Natural killer cell (primary cell): Measurements from ENCODE around the gene CDH2. TPM values are rescaled to one million over a fixed set of nuclear protein-coding genes. Genes with fewer than 3 reads are reported as not detected.

ENCODE experiments used
- ATAC-seq, 3 donors: fragments of 150-1000 bp in 2 of 3; fragments of 200-7000 bp in 1 of 3; cut with Tn5 transposase; 1 replicate in 1 of 3; 2 replicates in 2 of 3; pipeline ENCODE4 v1.10.0; 2021; ENCODE audit warnings: mild to moderate bottlenecking in 2 of 3, moderate library complexity in 2 of 3
- DNase-seq, 2 donors: peaks; one replicate each; pipeline versions ENCODE4 v3.0.0 to v3.0.0-alpha.2; 2013 to 2021; ENCODE audit warnings: mixed read lengths in 1 of 2
- H3K27ac ChIP-seq: one replicate; pipeline ENCODE4 v1.5.1; 2013; ENCODE audit warnings: mild to moderate bottlenecking, low read length
- H3K27me3 ChIP-seq: one replicate; pipeline ENCODE4 v1.6.1; 2013; ENCODE audit warnings: low read length; ENCODE audit not compliant: control insufficient read depth, insufficient read depth
- H3K36me3 ChIP-seq: one replicate; pipeline ENCODE4 v1.6.1; 2013; ENCODE audit warnings: low read length; ENCODE audit not compliant: control insufficient read depth, insufficient read depth
- H3K4me1 ChIP-seq: one replicate; pipeline ENCODE4 v1.6.1; 2013; ENCODE audit warnings: low read length; ENCODE audit not compliant: control insufficient read depth, insufficient read depth
- H3K4me3 ChIP-seq: one replicate; pipeline ENCODE4 v1.5.1; 2013; ENCODE audit warnings: low read length
- H3K9me3 ChIP-seq: one replicate; pipeline ENCODE4 v1.6.1; 2013; ENCODE audit warnings: low read length; ENCODE audit not compliant: control insufficient read depth, insufficient read depth
- H3K27ac Mint-ChIP-seq, 2 donors: one replicate each; pipeline ENCODE4 v1.8.0; 2022; ENCODE audit warnings: mild to moderate bottlenecking in 2 of 2, mixed read lengths in 2 of 2, moderate library complexity in 1 of 2
- H3K27me3 Mint-ChIP-seq, 2 donors: one replicate each; pipeline ENCODE4 v1.8.0; 2022; ENCODE audit warnings: low read depth in 2 of 2, mixed read lengths in 2 of 2
- H3K36me3 Mint-ChIP-seq: one replicate; pipeline ENCODE4 v1.8.0; 2022; ENCODE audit warnings: mixed read lengths
- H3K4me1 Mint-ChIP-seq, 2 donors: one replicate each; pipeline ENCODE4 v1.8.0; 2022; ENCODE audit warnings: mixed read lengths in 2 of 2
- H3K4me3 Mint-ChIP-seq: one replicate; pipeline ENCODE4 v1.8.0; 2022; ENCODE audit warnings: mild to moderate bottlenecking, moderate library complexity, mixed read lengths
- H3K9me3 Mint-ChIP-seq, 2 donors: one replicate each; pipeline ENCODE4 v1.8.0; 2022; ENCODE audit warnings: mixed read lengths in 2 of 2
- WGBS: methylation state at CpG from one replicate; pipeline ENCODE4 v1.1.7; 2013; ENCODE audit warnings: missing lambda C conversion rate; ENCODE audit not compliant: insufficient coverage; 5-methylcytosine and 5-hydroxymethylcytosine counted together
- intact Hi-C: fragments of 100-400 bp; cut with micrococcal nuclease; formaldehyde crosslinking; loops from one replicate; pipeline ENCODE4 v1.14.2; 2022
- total RNA-seq, 4 donors: library from RNA; stranded (reverse); fragments of 120-200 nt in 1 of 4; gene quantifications; one replicate each; pipeline versions ENCODE4 v1.2.3 to v1.2.4, GENCODE V29; 2013 to 2022
- TF ChIP-seq, protein P1 (sequence below): fragments of 200-600 bp; IDR thresholded peaks from one replicate; pipeline ENCODE4 v1.8.0; 2022; ENCODE audit warnings: antibody characterized with exemption

CDH2 gene
- total RNA-seq, 3 donors from 2014 or later (not counting 1 experiment from before 2014, with no cell fraction given): 0.09 to 0.35 (median 0.26) TPM

DNA sequence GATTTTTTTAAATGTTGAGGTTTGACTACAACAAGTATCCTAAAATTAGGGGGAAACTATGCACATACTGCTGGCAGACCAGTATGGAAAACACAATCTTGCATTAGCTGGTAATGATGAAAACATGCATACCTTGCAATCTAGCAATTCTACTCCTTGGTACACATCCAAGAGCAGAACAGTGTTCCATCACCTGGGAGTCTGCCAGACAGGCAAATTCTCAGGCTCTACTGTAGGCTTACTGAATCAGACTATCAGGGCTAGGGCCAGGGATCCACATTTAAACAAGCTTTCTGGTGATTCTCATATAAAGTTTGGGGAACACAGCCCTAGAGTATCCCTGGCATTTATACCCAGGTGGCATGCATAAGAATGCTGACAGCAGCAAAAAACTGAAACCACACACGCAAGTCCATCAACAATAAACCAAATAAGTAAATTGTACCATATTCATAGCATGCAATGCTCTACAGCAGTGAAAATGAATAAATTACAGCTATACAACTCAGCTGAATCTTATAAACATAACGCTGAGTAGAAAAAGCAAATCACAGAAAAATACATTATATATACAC, 13.6 kb downstream of the CDH2 start:
- H3K27ac ChIP-seq: no peak overlapping the region
- H3K9me3 ChIP-seq: no peaks in the 10 kb centered on the region
- intact Hi-C loops: no loop called here
- no peak overlapping the region for H3K4me3 Mint-ChIP-seq
- H3K36me3 ChIP-seq: no peaks in the 10 kb centered on the region
- ATAC-seq (no peak), DNase-seq (no peak)
- no peak overlapping the region for H3K27ac Mint-ChIP-seq
- 100% methylated on average over 1 of the region's 2 CpGs for WGBS
- H3K4me1 ChIP-seq: no peaks in the 10 kb centered on the region
- H3K36me3 Mint-ChIP-seq: no peaks in the 10 kb centered on the region
- no peaks in the 10 kb centered on the region for H3K27me3 ChIP-seq
- TF ChIP-seq, protein P1, sequence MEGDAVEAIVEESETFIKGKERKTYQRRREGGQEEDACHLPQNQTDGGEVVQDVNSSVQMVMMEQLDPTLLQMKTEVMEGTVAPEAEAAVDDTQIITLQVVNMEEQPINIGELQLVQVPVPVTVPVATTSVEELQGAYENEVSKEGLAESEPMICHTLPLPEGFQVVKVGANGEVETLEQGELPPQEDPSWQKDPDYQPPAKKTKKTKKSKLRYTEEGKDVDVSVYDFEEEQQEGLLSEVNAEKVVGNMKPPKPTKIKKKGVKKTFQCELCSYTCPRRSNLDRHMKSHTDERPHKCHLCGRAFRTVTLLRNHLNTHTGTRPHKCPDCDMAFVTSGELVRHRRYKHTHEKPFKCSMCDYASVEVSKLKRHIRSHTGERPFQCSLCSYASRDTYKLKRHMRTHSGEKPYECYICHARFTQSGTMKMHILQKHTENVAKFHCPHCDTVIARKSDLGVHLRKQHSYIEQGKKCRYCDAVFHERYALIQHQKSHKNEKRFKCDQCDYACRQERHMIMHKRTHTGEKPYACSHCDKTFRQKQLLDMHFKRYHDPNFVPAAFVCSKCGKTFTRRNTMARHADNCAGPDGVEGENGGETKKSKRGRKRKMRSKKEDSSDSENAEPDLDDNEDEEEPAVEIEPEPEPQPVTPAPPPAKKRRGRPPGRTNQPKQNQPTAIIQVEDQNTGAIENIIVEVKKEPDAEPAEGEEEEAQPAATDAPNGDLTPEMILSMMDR: no peak
- H3K4me1 Mint-ChIP-seq: no peaks in the 10 kb centered on the region
- H3K4me3 ChIP-seq: no peak overlapping the region
- H3K27me3 Mint-ChIP-seq: no peaks in the 10 kb centered on the region
- peaks cover 0 to 2% of the 10 kb centered on the region in 2 donors for H3K9me3 Mint-ChIP-seq

DNA sequence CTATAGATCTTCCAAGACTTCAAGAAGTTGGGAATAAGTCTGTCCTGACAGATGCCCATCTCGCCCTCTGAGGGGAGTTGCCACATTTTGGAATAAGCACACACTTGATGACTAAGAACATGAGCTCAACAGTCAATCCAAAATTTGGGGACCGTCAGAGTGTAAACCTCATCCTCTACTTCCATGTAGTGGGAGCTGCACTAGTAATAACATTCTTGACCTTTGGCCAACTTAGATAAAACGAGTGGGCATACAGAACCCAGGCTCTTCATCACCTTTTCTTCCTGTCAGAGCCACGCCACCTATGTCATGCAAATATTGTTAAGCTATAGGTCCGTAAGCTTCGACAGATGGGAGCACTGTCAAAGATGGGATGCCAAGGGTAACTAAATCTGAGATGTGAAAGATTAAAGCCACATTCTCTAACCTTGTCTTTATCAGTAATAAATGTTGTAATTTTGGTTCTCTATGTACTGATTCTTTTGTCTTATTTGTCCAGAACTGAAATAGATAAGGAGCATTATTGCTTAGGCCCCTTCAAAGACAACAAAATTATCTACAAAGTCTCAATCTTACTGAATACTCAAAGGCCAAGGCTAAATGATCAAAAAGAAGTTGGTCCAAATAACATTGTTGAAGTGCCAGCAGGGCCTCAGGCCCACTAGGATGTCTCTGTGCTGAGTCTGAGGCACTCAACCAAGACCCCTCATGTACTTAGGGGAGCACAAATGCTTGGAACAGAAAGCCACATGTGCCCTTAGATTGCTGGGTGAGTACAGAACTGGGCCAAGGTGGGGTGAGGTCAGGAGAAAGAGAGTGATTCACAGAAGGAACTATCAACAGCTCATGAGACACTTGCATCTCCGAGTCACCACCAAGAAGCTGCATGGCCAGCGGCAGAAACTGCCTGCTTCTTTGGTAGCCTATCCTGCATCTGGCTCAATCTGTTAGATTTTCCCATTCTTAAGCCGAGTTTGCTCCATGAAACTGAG, 15.0 kb downstream of the CDH2 start:
- Mint-ChIP-seq H3K9me3 (peaks cover 0 to 2% of the 10 kb centered on the region in 2 donors), H3K4me3 (no peak overlapping the region), H3K27me3 (no peaks in the 10 kb centered on the region), H3K27ac (no peak overlapping the region), H3K36me3 (no peaks in the 10 kb centered on the region), H3K4me1 (no peaks in the 10 kb centered on the region)
- H3K27me3 ChIP-seq: no peaks in the 10 kb centered on the region
- no peak overlapping the region for H3K27ac ChIP-seq
- 87% methylated on average over 8 of the region's 9 CpGs for WGBS
- H3K4me3 ChIP-seq: no peak overlapping the region
- intact Hi-C loops: no loop called here
- H3K4me1 ChIP-seq: no peaks in the 10 kb centered on the region
- H3K9me3 ChIP-seq: no peaks in the 10 kb centered on the region
- TF ChIP-seq, protein P1: no peak
- no peak for ATAC-seq
- DNase-seq: no peak
- H3K36me3 ChIP-seq: no peaks in the 10 kb centered on the region

DNA sequence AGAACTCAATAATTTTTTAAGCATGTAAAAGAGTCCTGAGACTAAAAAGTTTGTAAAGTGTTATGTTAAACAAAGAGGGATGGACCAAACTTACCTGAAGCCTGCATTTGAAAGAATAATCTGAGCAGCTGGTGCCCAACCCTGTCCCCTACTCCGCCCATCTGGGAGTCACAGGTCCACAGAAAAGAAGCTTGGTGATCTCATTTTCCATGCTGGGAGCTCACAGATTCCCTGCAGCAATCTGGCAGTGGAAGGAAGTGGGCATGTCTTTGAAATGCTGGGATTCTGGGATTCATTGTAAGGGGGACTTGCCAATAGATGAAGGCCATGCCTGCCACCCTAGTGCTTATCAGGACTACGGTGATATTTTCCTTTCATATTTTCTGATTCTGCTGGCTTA, 17.9 kb downstream of the CDH2 start:
- Histone ChIP-seq H3K4me3 (no peak overlapping the region), H3K4me1 (no peaks in the 10 kb centered on the region), H3K36me3 (no peaks in the 10 kb centered on the region), H3K27me3 (no peaks in the 10 kb centered on the region), H3K9me3 (no peaks in the 10 kb centered on the region), H3K27ac (no peak overlapping the region)
- no peak overlapping the region for H3K4me3 Mint-ChIP-seq
- ATAC-seq: no peak
- H3K27ac Mint-ChIP-seq: no peak overlapping the region
- intact Hi-C loops: no loop called here
- peaks cover 5% of the 10 kb centered on the region in 2 donors for H3K9me3 Mint-ChIP-seq
- H3K36me3 Mint-ChIP-seq: no peaks in the 10 kb centered on the region
- TF ChIP-seq, protein P1: no peak
- H3K27me3 Mint-ChIP-seq: no peaks in the 10 kb centered on the region
- no peak for DNase-seq
- WGBS: 83% methylated on average over 2 of the region's 2 CpGs
- H3K4me1 Mint-ChIP-seq: no peaks in the 10 kb centered on the region
